ENCODE measurements around the gene SPPL3.
A peak's percentile ranks its signal among the peaks of the same experiment; 100 is the strongest.

SPPL3 gene

DNA sequence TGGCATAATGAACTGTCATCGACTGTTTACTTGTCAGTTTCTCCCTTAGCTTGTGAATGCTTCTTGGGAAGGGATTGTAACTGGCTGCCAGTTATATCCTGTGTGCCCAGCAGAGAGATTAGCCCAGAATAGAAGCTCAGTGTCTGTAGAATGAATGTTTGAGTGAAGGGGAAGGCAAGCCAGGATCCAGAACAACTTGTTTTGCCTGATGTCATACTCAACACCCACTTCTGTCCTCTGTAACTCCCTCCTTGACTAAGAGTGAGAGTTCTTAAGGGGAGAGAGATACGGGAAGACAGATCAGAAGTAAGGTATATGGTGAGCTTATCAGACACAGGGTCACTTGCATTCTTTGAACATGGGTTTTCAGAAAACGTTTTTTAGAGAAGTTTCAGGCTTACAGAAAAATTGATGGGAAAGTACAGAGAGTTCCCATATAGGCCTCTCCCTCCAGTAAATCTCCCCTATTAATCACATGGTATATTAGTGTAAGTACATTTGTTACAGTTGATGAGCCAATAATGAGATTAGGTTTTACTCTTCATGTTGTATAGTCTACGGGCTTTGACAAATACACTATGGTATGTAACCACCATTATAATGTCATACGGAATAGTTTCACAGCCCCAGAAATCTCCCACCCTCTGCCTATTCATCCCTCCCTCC is 5.6 kb upstream of the SPPL3 start:
- TF ChIP-seq FOXM1 (IDR thresholded peaks at IDR 0.05; ENCODE audit: borderline replicate concordance, low read depth), result no peak
- no peak for TF ChIP-seq CREB1 (IDR thresholded peaks at IDR 0.05; ENCODE audit: low read depth)
- no peak for TF ChIP-seq RAD21 (IDR thresholded peaks at IDR 0.05; ENCODE audit: low read depth)
- TF ChIP-seq CEBPB (IDR thresholded peaks at IDR 0.05), result no peak
- TF ChIP-seq, protein P1, sequence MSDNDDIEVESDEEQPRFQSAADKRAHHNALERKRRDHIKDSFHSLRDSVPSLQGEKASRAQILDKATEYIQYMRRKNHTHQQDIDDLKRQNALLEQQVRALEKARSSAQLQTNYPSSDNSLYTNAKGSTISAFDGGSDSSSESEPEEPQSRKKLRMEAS (IDR thresholded peaks at IDR 0.05), result no peak
- TF ChIP-seq TCF12 (IDR thresholded peaks at IDR 0.05; ENCODE audit: low read depth), result no peak
- TF ChIP-seq, protein P2, sequence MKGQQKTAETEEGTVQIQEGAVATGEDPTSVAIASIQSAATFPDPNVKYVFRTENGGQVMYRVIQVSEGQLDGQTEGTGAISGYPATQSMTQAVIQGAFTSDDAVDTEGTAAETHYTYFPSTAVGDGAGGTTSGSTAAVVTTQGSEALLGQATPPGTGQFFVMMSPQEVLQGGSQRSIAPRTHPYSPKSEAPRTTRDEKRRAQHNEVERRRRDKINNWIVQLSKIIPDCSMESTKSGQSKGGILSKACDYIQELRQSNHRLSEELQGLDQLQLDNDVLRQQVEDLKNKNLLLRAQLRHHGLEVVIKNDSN (IDR thresholded peaks at IDR 0.05), result no peak
- no peak for TF ChIP-seq TEAD4 (IDR thresholded peaks at IDR 0.05)
- TF ChIP-seq, protein P3, sequence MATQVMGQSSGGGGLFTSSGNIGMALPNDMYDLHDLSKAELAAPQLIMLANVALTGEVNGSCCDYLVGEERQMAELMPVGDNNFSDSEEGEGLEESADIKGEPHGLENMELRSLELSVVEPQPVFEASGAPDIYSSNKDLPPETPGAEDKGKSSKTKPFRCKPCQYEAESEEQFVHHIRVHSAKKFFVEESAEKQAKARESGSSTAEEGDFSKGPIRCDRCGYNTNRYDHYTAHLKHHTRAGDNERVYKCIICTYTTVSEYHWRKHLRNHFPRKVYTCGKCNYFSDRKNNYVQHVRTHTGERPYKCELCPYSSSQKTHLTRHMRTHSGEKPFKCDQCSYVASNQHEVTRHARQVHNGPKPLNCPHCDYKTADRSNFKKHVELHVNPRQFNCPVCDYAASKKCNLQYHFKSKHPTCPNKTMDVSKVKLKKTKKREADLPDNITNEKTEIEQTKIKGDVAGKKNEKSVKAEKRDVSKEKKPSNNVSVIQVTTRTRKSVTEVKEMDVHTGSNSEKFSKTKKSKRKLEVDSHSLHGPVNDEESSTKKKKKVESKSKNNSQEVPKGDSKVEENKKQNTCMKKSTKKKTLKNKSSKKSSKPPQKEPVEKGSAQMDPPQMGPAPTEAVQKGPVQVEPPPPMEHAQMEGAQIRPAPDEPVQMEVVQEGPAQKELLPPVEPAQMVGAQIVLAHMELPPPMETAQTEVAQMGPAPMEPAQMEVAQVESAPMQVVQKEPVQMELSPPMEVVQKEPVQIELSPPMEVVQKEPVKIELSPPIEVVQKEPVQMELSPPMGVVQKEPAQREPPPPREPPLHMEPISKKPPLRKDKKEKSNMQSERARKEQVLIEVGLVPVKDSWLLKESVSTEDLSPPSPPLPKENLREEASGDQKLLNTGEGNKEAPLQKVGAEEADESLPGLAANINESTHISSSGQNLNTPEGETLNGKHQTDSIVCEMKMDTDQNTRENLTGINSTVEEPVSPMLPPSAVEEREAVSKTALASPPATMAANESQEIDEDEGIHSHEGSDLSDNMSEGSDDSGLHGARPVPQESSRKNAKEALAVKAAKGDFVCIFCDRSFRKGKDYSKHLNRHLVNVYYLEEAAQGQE (IDR thresholded peaks at IDR 0.05; ENCODE audit: low read depth), result no peak
- TF ChIP-seq NFIC (IDR thresholded peaks at IDR 0.05), result no peak
- no peak for TF ChIP-seq EGR1 (IDR thresholded peaks at IDR 0.05)
- TF ChIP-seq ZBTB7A (IDR thresholded peaks at IDR 0.05; ENCODE audit: low read depth), result no peak
- TF ChIP-seq TAF1 (IDR thresholded peaks at IDR 0.05; ENCODE audit: low read depth), result no peak
- TF ChIP-seq YY1 (IDR thresholded peaks at IDR 0.05; ENCODE audit: low read depth), result no peak
- TF ChIP-seq EP300 (IDR thresholded peaks at IDR 0.05; ENCODE audit: borderline replicate concordance), result no peak

DNA sequence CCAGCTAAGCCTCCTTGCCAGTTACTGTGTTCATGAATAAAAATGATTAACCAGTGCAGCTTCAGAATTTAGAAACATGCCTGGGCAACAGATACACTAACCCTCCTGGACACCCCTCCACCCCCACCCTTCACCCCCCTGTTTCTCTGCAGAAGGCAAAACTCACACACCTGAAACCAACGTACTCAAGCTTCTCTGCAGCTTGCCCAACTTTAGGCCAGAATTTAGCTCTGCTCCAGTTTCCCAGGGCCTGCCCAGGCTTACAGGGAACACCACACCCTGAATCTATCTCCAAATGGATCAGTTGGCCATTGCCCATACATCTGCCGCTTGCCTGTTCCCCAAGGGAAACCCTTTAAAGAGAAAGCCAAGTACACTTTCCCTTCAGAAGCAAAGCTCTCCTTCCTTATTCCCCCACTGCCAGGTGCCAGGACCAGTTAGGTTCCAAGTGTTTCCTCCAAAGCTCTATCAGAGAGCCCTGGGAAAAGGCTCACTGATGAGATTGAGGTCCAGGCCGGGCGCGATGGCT is 1.8 kb upstream of the SPPL3 start:
- no peak for TF ChIP-seq TCF12 (IDR thresholded peaks at IDR 0.05; ENCODE audit: low read depth)
- TF ChIP-seq, protein P3 (IDR thresholded peaks at IDR 0.05; ENCODE audit: low read depth), result no peak
- no peak for TF ChIP-seq FOXM1 (IDR thresholded peaks at IDR 0.05; ENCODE audit: borderline replicate concordance, low read depth)
- TF ChIP-seq EGR1 (IDR thresholded peaks at IDR 0.05), result no peak
- no peak for TF ChIP-seq CREB1 (IDR thresholded peaks at IDR 0.05; ENCODE audit: low read depth)
- TF ChIP-seq CEBPB (IDR thresholded peaks at IDR 0.05), result no peak
- no peak for TF ChIP-seq TAF1 (IDR thresholded peaks at IDR 0.05; ENCODE audit: low read depth)
- no peak for TF ChIP-seq TEAD4 (IDR thresholded peaks at IDR 0.05)
- no peak for TF ChIP-seq YY1 (IDR thresholded peaks at IDR 0.05; ENCODE audit: low read depth)
- TF ChIP-seq ZBTB7A (IDR thresholded peaks at IDR 0.05; ENCODE audit: low read depth), result no peak
- no peak for TF ChIP-seq NFIC (IDR thresholded peaks at IDR 0.05)
- TF ChIP-seq, protein P2 (IDR thresholded peaks at IDR 0.05), result no peak
- no peak for TF ChIP-seq RAD21 (IDR thresholded peaks at IDR 0.05; ENCODE audit: low read depth)
- no peak for TF ChIP-seq EP300 (IDR thresholded peaks at IDR 0.05; ENCODE audit: borderline replicate concordance)
- TF ChIP-seq, protein P1 (IDR thresholded peaks at IDR 0.05), result no peak

DNA sequence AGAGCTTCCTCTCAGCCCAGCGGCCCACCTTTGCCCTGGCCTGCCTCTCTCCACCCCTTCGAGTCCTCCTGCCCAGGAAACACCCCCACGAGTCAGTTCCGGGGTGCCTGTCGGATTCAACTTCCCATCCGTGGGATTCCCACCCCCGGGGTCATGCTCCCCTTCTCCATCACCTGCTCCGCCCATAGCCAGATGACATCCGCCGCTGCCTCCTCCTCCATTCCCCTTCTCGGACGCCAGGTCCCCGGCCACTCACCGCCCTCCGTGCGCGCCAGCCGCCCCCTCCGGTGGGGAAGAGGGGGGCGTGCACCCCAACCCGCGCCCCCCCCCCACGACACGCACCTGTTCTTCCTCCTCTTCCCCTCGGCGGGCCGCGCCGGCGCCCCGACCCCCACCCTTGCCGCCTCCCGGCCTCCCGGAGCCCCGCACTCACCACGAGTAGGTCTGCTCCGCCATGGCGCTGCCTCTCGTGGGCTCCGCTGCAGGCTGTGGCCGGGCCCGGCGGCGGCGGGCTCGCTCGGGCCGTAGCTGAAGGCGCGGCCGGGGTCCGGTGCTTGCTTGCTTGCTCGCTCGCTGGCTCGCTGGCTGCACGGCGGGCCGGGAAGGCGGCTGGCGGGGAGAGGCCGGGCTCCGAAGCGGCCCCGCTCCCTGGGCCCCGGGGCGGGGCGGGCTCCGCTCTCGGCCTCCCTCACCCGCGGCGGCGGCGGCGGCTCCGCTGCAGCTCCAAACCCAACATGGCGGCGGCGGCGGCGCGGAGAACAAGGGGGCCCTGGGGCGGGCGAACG is 554 bp downstream of the SPPL3 start:
- no peak for TF ChIP-seq TEAD4 (IDR thresholded peaks at IDR 0.05)
- TF ChIP-seq, protein P2 (IDR thresholded peaks at IDR 0.05), result no peak
- TF ChIP-seq ZBTB7A (IDR thresholded peaks at IDR 0.05; ENCODE audit: low read depth), result peak; percentile 35; the same call in 1 of the 2 replicates
- TF ChIP-seq YY1 (IDR thresholded peaks at IDR 0.05; ENCODE audit: low read depth), result peak; percentile 19; the same call in 1 of the 2 replicates
- no peak for TF ChIP-seq CEBPB (IDR thresholded peaks at IDR 0.05)
- no peak for TF ChIP-seq TAF1 (IDR thresholded peaks at IDR 0.05; ENCODE audit: low read depth)
- TF ChIP-seq, protein P1 (IDR thresholded peaks at IDR 0.05), result 0 out of 2 replicates have a peak, but pooled peaks have one; percentile 28

DNA sequence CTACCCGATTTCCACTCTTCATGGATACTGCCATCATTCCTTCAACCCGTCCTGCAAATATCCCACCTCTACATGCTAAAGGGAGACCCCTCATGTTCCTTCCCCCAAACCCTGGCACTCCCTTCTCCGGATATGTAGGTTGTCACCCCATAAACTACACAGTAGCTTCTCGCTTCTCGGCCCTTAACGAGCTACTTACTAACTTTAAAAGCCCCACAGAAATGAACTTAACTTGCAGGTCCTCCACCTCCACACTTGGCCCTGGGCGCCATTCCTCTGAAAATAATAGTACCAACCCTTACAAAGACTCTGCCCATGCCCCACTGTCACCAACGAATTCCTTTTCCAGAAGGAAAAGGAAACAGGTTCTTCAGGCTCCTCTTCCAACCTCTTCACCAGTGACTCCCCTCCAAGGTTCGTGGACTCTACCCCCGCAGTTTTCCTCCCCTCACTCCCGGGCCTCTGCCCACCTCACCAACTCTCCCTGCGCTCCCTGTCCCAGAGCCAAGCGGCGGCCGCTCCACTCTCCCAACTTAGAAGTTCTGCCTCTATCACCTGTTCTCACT is 1.2 kb downstream of the SPPL3 start:
- TF ChIP-seq ZBTB7A (IDR thresholded peaks at IDR 0.05; ENCODE audit: low read depth) (no peak), TCF12 (IDR thresholded peaks at IDR 0.05; ENCODE audit: low read depth) (no peak), FOXM1 (IDR thresholded peaks at IDR 0.05; ENCODE audit: borderline replicate concordance, low read depth) (no peak), YY1 (IDR thresholded peaks at IDR 0.05; ENCODE audit: low read depth) (no peak), CEBPB (IDR thresholded peaks at IDR 0.05) (no peak), RAD21 (IDR thresholded peaks at IDR 0.05; ENCODE audit: low read depth) (no peak), TEAD4 (IDR thresholded peaks at IDR 0.05) (no peak), TAF1 (IDR thresholded peaks at IDR 0.05; ENCODE audit: low read depth) (no peak), CREB1 (IDR thresholded peaks at IDR 0.05; ENCODE audit: low read depth) (no peak), NFIC (IDR thresholded peaks at IDR 0.05) (no peak), EP300 (IDR thresholded peaks at IDR 0.05; ENCODE audit: borderline replicate concordance) (no peak), EGR1 (IDR thresholded peaks at IDR 0.05) (no peak)
- TF ChIP-seq, protein P1 (IDR thresholded peaks at IDR 0.05), result no peak
- TF ChIP-seq, protein P2 (IDR thresholded peaks at IDR 0.05), result no peak
- TF ChIP-seq, protein P3 (IDR thresholded peaks at IDR 0.05; ENCODE audit: low read depth), result no peak
